ENCODE measurements around the gene FICD. TPM values are rescaled to one million over a fixed set of nuclear protein-coding genes. Genes with fewer than 3 reads are reported as not detected.

Gene FICD
- total and polyA plus RNA-seq, 2 of the 13 experiments (the other 11 are each of a cell fraction or from before 2014, with no cell fraction given) = 0.99 to 3.0 TPM

DNA sequence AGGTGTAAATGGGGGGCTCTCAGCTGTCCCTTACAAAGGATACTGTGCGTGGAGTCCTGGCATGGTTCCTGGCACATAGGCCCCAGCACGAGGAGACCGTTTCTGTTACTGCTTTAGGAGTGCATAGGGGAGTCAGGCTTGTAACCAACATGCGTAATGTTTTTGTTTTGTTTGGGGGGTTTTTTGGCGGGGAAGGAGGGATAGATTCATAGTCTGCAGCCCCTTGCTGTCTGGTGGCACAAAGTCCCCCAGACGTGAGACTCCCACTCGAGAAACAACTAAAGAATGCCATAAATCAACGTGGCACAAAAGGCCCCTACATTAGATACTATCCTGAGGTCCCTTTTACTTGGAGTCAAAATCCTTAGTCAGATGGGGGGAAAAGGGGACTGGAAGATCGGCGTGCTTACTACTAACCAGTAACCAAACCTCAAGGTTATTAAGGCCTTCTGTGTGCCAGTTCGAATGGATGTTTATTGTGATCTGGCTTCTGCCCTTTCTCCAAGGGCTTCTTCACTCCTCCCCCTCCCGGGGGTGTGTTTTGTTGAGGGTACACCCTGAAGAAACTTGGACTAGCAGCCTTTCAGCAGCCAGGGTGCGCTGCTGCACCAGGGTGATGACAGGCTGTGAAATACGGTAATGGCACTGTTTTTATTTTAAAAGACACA, 48.2 kb downstream of the FICD start (continued):
- TF ChIP-seq ZBTB33 (CRISPR knock-in tag; IDR thresholded peaks at IDR 0.05) = 0 out of 2 replicates have a peak, but pooled peaks have one; percentile 24
- no peak for TF ChIP-seq RBFOX2 (IDR thresholded peaks at IDR 0.05; ENCODE audit: low read depth, low read length)
- no peak for TF ChIP-seq ZNF432 (CRISPR knock-in tag; IDR thresholded peaks at IDR 0.05; ENCODE audit: borderline replicate concordance)
- no peak for TF ChIP-seq MXD4 (CRISPR knock-in tag; IDR thresholded peaks at IDR 0.05)
- 0 out of 2 replicates have a peak, but pooled peaks have one; percentile 30 for TF ChIP-seq FOXP4 (CRISPR knock-in tag; IDR thresholded peaks at IDR 0.05)
- no peak for TF ChIP-seq SMAD9 (CRISPR knock-in tag; IDR thresholded peaks at IDR 0.05)
- no peak; the same call in 1 of the 2 replicates for TF ChIP-seq ZNF788 (CRISPR knock-in tag; IDR thresholded peaks at IDR 0.05; ENCODE audit: borderline replicate concordance)
- no peak for TF ChIP-seq ZIK1 (CRISPR knock-in tag; IDR thresholded peaks at IDR 0.05; ENCODE audit: borderline replicate concordance, low read depth)
- TF ChIP-seq ZBTB44 (CRISPR knock-in tag; IDR thresholded peaks at IDR 0.05) = no peak
- no peak for TF ChIP-seq KDM6A (CRISPR knock-in tag; IDR thresholded peaks at IDR 0.05; ENCODE audit: low read depth)
- TF ChIP-seq GZF1 (CRISPR knock-in tag; IDR thresholded peaks at IDR 0.05) = peak; percentile 99
- TF ChIP-seq, protein P1, sequence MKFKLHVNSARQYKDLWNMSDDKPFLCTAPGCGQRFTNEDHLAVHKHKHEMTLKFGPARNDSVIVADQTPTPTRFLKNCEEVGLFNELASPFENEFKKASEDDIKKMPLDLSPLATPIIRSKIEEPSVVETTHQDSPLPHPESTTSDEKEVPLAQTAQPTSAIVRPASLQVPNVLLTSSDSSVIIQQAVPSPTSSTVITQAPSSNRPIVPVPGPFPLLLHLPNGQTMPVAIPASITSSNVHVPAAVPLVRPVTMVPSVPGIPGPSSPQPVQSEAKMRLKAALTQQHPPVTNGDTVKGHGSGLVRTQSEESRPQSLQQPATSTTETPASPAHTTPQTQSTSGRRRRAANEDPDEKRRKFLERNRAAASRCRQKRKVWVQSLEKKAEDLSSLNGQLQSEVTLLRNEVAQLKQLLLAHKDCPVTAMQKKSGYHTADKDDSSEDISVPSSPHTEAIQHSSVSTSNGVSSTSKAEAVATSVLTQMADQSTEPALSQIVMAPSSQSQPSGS (CRISPR knock-in tag; IDR thresholded peaks at IDR 0.05) = no peak
- no peak for TF ChIP-seq ZNF44 (CRISPR knock-in tag; IDR thresholded peaks at IDR 0.05)
- TF ChIP-seq SPEN (CRISPR knock-in tag; IDR thresholded peaks at IDR 0.05; ENCODE audit: low read depth) = no peak
- no peak for TF ChIP-seq ZNF484 (CRISPR knock-in tag; IDR thresholded peaks at IDR 0.05; ENCODE audit: borderline replicate concordance, low read depth)
- TF ChIP-seq HOMEZ (CRISPR knock-in tag; IDR thresholded peaks at IDR 0.05; ENCODE audit: low read depth) = no peak
- no peak for TF ChIP-seq SMYD3 (CRISPR knock-in tag; IDR thresholded peaks at IDR 0.05)

Measured in HepG2 (cell line).